Kidney capillary endothelial cell (primary cell): ENCODE measurements around the gene HTT.
A peak's percentile ranks its signal among the peaks of the same experiment; 100 is the strongest.

Experiments used
- DNase-seq: peaks from one replicate; pipeline ENCODE4 v3.0.0-alpha.2; 2018; ENCODE audit warnings: low spot score

The HTT gene

DNA sequence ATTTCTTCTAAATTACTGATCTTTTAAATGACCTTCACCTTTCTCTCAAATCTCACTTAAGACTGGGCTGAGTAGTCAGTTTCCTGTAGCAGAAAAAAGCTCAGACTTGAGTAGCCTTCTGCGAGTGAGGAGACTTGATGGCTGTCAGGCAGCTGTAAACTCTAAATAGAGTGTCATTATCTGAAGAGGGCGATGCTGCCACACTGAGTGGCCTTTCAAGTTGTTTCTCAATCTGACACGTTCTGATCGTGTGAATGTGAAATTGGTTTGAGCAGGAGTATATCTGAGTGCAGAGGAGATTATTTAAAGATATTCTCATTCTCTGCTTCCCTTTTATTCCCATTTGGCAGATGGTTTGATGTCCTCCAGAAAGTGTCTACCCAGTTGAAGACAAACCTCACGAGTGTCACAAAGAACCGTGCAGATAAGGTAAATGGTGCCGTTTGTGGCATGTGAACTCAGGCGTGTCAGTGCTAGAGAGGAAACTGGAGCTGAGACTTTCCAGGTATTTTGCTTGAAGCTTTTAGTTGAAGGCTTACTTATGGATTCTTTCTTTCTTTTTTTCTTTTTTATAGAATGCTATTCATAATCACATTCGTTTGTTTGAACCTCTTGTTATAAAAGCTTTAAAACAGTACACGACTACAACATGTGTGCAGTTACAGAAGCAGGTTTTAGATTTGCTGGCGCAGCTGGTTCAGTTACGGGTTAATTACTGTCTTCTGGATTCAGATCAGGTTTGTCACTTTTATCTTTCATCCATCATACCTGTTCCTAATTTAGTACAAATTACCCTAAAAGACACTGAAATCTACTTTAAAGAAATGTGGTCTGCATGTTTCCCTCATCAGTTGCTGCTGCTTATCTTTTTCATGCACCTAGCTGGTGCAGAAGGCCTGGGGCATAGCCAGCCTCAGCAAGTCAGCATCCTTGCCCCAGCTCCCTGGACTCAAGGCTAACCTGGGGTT lies 100.2 kb downstream of the HTT start:
- DNase-seq = no peak

GRCh38 chr4:3176367-3177229 lies 102.1 kb downstream of the HTT start:
- DNase-seq = no peak

- no peak for DNase-seq
Observed at GRCh38 chr4:3177426-3177825, 102.9 kb downstream of the HTT start.

DNA sequence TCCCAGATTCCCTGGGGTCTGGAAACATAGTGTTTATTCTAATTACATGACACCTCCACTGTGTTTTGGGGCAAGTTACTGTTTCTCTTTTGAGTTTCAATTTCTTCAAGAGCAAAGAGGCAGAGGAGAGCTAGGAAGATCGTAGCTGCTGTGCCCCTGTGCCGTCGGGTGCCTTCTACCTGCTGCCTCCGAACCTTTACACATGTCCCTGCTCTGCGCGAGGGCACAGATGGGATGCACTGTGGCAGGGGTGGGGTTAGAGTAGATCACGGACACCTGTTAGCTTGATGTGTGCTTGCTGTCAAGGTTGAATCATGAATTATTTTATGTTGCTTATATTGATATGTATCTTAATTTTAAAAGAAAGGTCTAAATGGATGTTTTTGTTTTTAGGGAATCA lies 103.4 kb downstream of the HTT start:
- no peak for DNase-seq

DNA sequence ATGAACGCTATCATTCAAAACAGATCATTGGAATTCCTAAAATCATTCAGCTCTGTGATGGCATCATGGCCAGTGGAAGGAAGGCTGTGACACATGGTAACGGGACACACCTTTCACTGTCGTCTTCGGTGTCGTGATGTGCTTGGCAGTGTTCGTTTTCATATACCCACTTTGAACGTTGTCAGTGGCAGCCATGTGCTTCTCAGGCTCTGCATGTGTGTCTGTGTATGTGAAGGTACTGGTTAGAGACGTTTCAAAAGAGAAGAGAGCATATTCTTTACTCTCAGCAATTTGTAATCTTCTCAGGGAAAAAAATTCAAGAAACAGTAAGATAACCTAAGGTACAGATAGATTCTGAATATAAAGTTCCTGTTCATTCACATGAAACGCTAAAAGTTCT lies 103.9 kb downstream of the HTT start:
- DNase-seq = no peak

DNA sequence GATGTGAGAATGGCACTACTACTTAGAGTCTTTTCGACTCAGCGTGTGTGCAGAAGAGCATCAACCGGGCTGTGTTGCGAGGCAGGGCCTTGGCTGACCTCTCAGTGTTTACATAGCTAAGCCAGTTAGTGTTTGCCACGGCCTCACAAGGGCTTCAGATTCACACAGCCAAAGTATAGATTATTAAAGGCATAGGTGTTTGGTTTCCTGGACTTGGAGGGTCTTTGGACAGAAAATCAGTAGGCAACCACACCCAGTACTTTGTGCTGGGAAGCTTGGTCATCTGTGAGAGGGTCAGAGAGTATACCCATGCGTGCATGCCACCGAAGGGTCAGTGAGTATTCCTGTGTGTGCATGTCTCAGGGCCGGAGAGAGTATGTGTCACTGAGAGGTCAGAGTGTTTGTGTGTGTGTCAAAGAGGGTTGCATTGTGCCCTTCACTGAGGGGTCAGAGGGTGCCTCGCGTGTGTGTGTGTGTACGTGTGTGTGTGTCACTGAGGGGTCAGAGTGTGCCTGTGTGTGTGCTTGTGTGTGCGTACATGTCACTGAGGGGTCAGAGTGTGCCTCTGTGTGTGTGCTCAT lies 104.7 kb downstream of the HTT start:
- no peak for DNase-seq

DNA sequence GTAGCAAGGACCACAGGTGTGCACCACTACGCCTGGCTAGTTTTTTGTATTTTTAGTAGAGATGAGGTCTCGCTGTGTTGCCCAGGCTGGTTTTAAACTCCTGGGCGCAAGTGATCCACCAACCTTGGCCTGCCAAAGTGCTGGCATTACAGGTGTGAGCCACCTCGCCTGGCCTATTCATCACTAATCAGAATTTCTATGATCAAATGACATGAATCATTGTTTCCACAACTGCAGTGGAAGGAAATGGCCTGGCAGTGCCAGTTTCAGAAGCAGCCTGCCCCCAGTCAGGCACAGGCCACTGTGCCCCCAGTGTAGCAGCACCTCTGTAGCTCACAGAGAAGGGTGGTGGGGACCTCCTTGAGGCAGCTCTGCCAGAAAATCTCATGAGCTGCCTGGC lies 108.5 kb downstream of the HTT start:
- no peak for DNase-seq

DNA sequence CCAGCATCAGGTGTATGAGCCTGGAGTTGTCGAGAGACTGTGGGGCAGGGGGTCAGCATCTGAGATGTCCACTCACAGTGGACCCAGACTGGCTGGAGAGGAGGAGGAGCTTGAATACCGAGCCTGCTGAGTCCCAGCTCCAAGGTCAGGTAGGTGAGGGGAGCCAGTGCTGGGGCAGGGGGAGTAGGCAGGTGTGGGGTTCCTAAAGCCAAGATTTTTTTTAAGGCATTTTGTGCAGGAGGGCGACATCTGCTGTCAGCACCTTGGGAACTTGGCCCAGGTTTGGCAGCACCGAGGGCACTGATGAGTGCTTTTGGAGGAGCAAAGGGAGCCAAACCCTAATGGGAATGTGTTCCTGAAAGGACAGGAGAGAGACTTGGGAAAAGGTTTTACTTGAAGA lies 110.2 kb downstream of the HTT start:
- DNase-seq = no peak

- DNase-seq = no peak
Observed at GRCh38 chr4:3186609-3187008, 112.1 kb downstream of the HTT start.

DNA sequence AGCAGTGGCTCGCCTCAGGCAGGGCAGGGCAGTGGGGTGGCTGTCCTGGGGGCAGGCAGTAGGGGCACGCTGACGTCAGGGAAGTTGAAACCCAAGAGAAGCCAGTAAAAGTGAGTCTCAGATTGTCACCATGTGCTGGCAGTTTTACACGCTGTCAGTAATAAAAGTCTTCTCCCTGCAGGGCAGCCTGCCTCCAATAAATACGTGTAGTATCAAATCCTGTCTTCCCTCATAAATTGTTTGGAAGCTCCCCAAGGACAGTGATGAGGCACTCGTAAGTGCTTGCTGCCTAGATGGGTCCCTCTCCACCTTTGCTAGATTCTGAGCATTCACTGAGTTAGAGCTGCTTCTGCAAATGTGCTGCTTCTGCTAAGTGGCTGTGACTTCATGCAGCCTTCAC lies 113.6 kb downstream of the HTT start:
- DNase-seq = no peak

GRCh38 chr4:3189459-3189858 lies 115.0 kb downstream of the HTT start:
- no peak for DNase-seq

- DNase-seq = no peak
Observed at GRCh38 chr4:3190549-3190948, 116.1 kb downstream of the HTT start.

GRCh38 chr4:3192188-3192587 lies 117.7 kb downstream of the HTT start:
- DNase-seq = no peak

DNA sequence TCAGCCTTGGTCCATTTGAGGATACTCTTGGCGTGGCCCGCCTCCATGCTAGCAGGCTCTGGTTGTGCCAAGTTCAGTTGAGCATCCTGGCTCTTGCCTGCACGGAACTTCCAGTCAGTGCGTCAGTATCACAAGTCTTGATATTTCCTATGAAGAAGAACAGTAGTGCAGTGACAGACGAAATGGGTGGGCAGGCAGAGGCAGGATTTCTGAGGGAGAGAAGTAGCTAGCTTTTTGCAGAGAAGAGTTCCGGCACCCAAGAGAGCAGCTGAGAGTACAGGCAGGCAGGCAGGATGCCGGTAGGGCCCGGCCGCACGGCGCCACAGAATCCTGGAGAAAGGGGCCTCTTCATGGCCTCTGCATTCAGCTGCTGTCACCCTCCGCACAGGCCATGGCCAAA lies 118.3 kb downstream of the HTT start:
- no peak for DNase-seq

- peak; percentile 12 for DNase-seq
Observed at GRCh38 chr4:3193531-3194203, 119.2 kb downstream of the HTT start.

DNA sequence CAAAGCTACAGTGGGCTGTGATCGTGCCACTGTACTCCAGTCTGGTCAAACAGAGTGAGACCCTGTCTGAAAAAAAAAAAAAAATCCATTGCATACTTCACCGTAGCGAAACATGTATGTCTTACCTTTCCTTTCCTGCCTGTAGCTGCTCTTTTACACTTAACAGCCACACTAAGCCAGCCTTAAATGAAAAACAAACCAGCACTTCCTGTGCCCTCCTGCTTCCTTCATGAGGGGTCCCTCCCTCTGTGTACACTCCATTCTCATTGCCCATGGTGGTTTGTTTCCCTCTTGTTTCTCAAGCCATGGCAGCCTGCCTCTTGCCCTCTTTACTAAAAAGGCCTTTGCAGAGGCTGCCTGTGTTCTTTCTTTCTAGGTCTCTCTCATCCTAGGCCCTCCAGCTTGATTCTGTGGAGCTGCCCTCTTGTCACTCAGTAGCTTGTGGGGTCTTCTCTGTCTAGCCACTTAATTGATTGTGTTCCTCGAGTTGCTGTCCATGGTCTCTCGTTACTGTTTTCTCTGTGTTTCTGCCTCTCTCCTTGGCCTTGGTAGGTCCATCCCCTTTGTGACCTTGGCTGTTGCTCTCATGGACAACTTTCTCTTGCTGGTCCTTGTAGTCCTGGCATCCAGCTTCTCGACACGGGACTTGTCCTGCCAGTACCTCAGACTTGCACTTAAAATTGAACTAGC lies 122.3 kb downstream of the HTT start:
- no peak for DNase-seq

GRCh38 chr4:3197366-3198105 lies 123.1 kb downstream of the HTT start:
- no peak for DNase-seq

DNA sequence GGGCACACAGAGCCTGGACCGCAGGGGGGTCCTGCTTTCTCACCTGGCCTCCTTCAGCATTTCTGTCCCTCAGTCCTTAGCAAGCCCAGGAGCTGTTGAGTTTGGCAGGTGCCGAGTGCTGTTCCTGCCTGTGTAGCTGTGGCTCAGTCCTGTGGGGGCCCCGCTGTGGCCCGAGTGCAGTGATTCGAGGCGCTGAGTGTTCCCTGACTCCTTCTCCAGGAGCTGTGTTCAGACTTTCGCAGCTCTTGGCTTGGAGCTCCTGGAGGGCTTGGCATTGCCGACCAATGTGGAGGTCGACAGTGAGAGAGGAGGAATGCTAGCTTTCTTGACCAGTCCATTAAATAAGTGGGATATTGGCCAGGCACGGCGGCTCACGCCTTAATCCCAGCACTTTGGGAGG lies 124.4 kb downstream of the HTT start:
- no peak for DNase-seq

- no peak for DNase-seq
Observed at GRCh38 chr4:3199653-3200422, 125.4 kb downstream of the HTT start.
